HEK293 (cell line): ENCODE results near the gene GET3.
A peak's percentile ranks its signal among the peaks of the same experiment; 100 is the strongest.

Experiments used
- CTCF ChIP-seq: fragments of 450-650 bp; formaldehyde crosslinking; IDR thresholded peaks from 2 replicates; pipeline ENCODE4 v1.5.1; 2016; ENCODE audit warnings: missing biosample characterization, missing genetic modification characterization
- REPIN1 ChIP-seq: fragments of 450-650 bp; formaldehyde crosslinking; IDR thresholded peaks from 2 replicates; pipeline ENCODE4 v1.5.1; 2017; ENCODE audit warnings: missing biosample characterization, missing genetic modification characterization, low read depth
- TCF7L2 ChIP-seq: IDR thresholded peaks from 2 replicates; pipeline ENCODE4 v1.6.1; 2011; ENCODE audit warnings: low read depth, mild to moderate bottlenecking, inconsistent platforms, low read length, moderate library complexity, borderline replicate concordance
- ZNF529 ChIP-seq: fragments of 450-650 bp; formaldehyde crosslinking; IDR thresholded peaks from 2 replicates; pipeline ENCODE4 v1.5.1; 2017; ENCODE audit warnings: missing genetic modification characterization, missing biosample characterization; ENCODE audit not compliant: insufficient replicate concordance
- ZNF660 ChIP-seq: fragments of 450-650 bp; IDR thresholded peaks from 2 replicates; pipeline ENCODE4 v1.5.1; 2018; ENCODE audit warnings: missing biosample characterization, mild to moderate bottlenecking, missing genetic modification characterization
- TF ChIP-seq, protein P1 (sequence below): sonication (generic); formaldehyde crosslinking; IDR thresholded peaks from 2 replicates; pipeline ENCODE4 v1.8.1; 2022; ENCODE audit warnings: mild to moderate bottlenecking, moderate library complexity, missing genetic modification reagents
- TF ChIP-seq, protein P2 (sequence below): fragments of 450-650 bp; formaldehyde crosslinking; IDR thresholded peaks from 2 replicates; pipeline ENCODE4 v1.5.1; 2016; ENCODE audit warnings: missing biosample characterization, missing genetic modification characterization
- TF ChIP-seq, protein P3 (sequence below): fragments of 450-650 bp; formaldehyde crosslinking; conservative IDR thresholded peaks from 2 replicates; pipeline ENCODE4 v1.5.1; 2016; ENCODE audit warnings: low read depth, missing biosample characterization, missing genetic modification characterization

DNA sequence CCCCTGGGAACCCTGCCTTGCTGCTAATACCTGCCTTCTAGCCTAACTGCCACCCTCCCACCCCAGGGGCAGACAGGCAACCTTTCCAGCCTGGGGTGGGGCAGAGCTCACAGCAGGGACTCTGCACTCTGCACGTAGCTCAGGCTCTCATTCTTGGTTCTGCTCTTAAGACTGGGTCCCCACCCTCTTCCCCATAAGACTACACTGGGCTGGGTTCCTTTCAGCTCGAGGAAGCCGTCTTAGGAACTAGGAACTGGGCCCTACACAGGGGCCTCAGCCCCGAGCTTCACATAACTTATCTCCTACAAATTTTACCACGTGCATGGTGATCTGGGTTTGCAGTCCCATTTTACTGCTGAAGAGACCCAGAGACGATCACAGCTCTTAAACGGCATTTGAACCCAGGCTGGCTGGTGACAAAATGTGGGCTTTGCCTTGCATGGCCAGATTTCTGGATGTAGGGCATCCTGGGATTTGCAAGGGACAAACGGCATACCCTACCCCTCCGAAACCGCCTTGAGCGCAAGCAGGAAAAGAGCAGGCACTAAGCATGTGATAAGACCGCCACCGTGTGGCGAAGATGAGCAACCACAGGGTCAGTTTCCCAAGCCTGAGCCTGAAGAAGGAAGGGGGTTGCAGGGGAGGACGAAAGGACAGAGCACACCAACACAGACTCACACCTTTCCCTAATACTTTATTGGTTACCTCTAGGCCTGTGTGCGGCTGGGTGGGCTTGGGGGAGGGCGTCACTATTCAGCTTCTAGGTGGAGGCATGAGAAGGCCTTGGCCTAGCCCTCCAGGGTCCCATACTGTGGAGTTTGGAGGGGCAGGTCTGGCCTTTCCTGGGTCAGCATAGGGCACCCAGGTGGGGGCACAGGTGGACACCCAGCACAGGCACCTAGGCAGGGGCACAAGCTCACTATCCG, 59.1 kb downstream of the GET3 start:
- TF ChIP-seq CTCF (tag by site-specific recombination) (peak; percentile 97), REPIN1 (no peak), ZNF529 (tag by site-specific recombination) (no peak), ZNF660 (tag by site-specific recombination) (no peak), TCF7L2 (no peak)
- TF ChIP-seq, protein P1, sequence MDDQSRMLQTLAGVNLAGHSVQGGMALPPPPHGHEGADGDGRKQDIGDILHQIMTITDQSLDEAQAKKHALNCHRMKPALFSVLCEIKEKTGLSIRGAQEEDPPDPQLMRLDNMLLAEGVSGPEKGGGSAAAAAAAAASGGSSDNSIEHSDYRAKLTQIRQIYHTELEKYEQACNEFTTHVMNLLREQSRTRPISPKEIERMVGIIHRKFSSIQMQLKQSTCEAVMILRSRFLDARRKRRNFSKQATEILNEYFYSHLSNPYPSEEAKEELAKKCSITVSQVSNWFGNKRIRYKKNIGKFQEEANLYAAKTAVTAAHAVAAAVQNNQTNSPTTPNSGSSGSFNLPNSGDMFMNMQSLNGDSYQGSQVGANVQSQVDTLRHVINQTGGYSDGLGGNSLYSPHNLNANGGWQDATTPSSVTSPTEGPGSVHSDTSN (CRISPR knock-in tag), result no peak
- TF ChIP-seq, protein P2, sequence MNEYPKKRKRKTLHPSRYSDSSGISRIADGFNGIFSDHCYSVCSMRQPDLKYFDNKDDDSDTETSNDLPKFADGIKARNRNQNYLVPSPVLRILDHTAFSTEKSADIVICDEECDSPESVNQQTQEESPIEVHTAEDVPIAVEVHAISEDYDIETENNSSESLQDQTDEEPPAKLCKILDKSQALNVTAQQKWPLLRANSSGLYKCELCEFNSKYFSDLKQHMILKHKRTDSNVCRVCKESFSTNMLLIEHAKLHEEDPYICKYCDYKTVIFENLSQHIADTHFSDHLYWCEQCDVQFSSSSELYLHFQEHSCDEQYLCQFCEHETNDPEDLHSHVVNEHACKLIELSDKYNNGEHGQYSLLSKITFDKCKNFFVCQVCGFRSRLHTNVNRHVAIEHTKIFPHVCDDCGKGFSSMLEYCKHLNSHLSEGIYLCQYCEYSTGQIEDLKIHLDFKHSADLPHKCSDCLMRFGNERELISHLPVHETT (tag by site-specific recombination), result no peak
- TF ChIP-seq, protein P3, sequence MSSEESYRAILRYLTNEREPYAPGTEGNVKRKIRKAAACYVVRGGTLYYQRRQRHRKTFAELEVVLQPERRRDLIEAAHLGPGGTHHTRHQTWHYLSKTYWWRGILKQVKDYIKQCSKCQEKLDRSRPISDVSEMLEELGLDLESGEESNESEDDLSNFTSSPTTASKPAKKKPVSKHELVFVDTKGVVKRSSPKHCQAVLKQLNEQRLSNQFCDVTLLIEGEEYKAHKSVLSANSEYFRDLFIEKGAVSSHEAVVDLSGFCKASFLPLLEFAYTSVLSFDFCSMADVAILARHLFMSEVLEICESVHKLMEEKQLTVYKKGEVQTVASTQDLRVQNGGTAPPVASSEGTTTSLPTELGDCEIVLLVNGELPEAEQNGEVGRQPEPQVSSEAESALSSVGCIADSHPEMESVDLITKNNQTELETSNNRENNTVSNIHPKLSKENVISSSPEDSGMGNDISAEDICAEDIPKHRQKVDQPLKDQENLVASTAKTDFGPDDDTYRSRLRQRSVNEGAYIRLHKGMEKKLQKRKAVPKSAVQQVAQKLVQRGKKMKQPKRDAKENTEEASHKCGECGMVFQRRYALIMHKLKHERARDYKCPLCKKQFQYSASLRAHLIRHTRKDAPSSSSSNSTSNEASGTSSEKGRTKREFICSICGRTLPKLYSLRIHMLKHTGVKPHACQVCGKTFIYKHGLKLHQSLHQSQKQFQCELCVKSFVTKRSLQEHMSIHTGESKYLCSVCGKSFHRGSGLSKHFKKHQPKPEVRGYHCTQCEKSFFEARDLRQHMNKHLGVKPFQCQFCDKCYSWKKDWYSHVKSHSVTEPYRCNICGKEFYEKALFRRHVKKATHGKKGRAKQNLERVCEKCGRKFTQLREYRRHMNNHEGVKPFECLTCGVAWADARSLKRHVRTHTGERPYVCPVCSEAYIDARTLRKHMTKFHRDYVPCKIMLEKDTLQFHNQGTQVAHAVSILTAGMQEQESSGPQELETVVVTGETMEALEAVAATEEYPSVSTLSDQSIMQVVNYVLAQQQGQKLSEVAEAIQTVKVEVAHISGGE, result peak; percentile 47; the same call in 1 of the 2 replicates
